NCI-H146 treated with DMSO at 0.1 percent for 48 hours (cell line): Measurements from ENCODE around the gene ESRRG.
"Not testable (repeated sequence)": the region's sequence is repeated elsewhere in the genome, so short reads cannot be mapped to it uniquely, and the experiment has no call there.

Experiments
- DNase-seq: peaks from one replicate; lab custom pipeline; 2025; ENCODE audit not compliant: unreplicated experiment; lab: John Stamatoyannopoulos, UW

ESRRG gene

GRCh38 chr1:216705676-216706075, 17.6 kb downstream of the ESRRG start:
- DNase-seq = peak; percentile 55

DNA sequence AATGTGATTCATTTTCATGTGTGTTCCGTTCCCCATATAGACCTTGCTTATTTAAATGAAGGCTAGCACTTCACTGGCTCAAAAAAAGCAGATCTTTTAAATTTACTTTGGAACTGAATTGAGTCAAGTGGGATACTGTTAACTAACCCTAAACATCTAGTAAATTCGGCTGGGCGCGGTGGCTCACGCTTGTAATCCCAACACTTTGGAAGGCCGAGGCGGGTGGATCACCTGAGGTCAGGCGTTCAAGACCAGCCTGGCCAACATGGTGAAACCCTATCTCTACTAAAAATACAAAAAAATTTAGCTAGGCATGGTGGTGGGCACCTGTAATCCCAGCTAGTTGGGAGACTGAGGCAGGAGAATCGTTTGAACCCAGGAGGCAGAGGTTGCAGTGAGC, 19.2 kb downstream of the ESRRG start:
- DNase-seq = not testable (repeated sequence)

DNA sequence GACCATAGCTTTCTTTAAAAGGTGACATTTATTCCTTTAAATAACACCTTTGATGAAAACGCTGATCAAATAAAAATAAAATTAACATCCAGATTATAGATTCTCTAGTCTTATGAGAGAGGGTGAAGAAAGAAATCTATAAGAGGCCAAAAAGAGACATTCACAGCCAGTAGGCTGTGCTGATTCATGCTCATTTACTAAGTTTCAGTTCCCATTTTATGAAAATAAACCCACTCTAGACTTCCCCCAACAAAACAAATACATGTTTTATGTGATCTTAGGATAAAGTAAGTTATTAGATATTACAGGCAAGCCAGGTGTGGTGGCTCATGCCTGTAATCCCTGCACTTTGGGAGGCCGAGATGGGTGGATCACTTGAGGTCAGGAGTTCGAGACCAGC, 21.1 kb downstream of the ESRRG start:
- DNase-seq = no peak

- DNase-seq = no peak
Measured at GRCh38 chr1:216700779-216701178, 22.4 kb downstream of the ESRRG start.

- no peak for DNase-seq
Measured at GRCh38 chr1:216691710-216692109, 31.5 kb downstream of the ESRRG start.

- no peak for DNase-seq
Measured at GRCh38 chr1:216690603-216691002, 32.6 kb downstream of the ESRRG start.

GRCh38 chr1:216688127-216688657, 35.0 kb downstream of the ESRRG start:
- DNase-seq = no peak

DNA sequence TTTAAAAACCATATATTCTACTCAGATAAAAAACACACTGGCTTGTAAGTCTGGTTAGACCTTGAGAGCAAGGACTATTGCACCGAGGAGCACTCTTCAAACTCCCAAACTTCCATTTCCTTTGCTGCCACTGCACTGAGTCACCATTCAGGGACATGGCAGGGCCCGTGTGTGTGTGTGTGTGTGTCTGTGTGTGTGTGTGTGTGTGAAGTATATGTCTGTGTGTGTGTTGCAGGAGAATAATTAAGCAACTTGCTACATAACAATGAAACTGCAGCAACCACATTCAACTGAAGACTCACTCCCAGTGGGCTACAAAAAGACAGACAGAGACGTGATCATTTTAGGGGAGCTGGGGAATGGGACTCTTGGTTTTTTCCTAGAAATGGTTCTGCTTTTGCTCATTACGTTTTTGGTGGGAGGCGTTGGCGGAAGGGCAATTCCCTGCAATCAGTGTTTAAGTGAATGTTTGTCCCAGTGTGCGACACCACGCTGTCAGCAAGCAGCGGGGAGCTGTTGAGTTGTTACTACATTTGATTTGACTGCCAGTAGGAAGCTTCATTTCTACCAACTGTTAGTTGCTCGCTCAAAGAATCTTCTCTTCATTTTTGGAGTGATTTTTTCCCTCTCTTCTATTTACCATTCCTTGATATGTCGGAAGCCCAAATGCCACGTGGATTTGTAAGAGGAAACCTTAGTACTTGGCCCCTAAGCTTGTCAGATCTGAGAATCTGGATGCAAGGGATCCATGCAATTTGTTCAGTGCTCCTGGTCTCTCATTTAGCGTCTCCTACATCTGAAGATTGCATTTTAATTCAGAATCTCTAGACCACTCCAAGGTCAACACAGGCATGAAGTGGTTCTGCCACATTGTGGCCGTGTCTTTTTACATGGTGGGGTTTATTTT, 36.1 kb downstream of the ESRRG start:
- DNase-seq = no peak

GRCh38 chr1:216682752-216683151, 40.5 kb downstream of the ESRRG start:
- no peak for DNase-seq

DNA sequence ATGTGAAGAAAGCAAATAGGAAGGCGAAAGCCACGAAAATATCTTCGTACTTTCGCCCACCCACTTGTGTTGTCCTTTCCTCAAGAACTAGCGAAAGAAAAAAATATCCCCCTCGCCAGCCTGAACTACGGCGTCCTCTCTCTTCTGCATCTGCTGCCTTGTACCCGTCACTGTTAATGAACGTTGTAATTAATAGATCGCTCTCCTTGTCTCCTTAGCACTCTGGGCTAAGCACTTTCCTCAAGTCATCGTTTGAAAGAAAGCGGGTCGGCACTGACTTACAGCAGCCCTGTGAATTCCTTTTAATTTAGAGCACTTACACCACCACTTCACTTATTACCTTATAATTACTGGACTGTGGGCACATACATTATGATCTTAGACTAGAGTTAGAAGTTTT, 44.1 kb downstream of the ESRRG start:
- DNase-seq = no peak

DNA sequence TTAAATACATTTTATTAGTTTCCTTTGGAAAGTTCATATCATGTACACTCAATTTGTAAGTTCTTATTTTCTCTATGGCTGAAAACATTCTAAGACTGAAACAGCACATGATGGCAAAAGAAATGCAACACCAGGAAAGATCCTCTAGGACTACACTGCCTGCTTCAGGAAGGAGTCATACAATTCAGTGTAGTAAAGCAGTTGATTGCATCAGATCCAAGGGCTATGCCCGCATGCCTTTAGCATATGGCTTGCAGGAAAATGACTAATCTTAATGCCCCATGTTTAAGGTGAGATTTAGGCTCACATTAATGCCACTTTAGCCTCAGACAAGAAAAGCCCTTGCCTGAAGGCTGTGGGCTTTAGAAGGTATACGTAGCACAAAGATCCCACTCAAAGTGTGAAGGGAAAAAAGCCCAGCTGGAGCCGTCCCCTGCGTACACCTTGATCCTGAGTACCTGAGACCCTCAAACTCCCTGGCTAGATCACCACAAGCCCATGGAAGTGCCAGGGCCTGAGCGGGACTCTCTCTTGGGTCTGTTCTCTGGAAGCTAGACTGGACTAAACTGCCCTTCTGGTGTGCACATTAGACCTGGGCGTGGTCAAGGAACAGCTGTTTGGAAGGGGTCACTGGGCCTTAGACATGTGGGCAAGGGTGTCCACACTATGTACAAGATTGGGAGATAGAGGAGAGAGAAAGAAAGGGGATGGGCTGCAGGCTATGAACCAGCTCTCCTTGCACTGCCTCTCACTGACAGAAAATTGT, 52.9 kb downstream of the ESRRG start:
- no peak for DNase-seq

DNA sequence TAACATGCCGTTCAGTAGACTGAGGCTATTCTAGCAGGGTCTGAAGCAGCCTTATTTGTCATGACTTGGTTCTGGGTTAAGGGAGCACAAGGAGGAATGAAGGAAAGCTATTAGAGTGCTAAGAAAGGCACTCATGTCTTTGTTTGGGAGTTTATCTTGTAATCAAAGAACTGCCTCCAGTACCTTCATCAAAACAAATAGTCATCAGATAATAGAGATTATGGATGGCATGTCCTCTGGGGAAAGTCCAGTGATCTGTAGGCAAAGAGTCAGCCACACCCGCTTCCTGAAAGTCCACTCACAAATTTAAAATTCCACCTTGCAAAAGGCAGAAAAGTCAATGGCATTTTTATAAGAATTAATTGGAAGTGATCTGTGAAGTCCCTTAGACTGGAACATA, 56.8 kb downstream of the ESRRG start:
- DNase-seq = no peak

DNA sequence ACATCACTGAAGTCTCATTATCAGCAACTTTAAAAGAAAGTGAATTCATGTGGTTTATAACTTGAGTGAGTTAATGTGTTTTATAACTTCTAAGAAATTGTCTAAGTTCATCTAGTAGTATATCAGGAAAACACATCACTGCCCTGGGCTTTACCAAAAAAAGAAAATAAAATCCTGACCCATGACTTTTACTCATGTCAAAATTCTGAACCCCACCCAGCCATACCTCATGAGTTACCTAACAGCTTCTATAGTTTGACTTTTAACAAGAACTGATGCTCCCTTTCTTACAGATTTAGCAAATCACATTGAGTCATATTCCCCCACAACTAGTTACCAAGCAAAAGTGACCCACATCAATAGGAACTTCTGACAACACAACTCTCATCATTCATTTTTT, 57.4 kb downstream of the ESRRG start:
- DNase-seq = no peak

GRCh38 chr1:216665406-216665805, 57.8 kb downstream of the ESRRG start:
- DNase-seq = no peak

DNA sequence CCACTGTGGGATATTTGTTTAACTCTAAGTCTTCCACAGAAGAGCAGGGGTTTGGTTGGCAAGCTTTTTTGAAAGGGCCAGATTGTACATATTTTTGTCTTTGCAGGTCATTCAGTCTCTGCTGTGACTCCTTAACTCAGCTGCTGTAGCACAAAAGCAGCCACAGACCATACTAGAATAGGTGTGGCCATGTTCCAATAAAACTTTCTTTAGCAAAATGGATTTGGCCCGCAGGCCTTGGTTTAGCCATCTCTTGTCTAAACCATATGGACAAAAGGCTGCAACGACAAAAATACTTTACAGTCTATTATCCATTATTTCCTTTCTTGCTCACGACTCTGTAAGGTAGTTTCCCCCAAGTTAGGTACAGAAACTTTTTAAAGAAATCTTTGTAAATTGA, 60.5 kb downstream of the ESRRG start:
- no peak for DNase-seq

GRCh38 chr1:216660561-216660960, 62.7 kb downstream of the ESRRG start:
- no peak for DNase-seq

- no peak for DNase-seq
Measured at GRCh38 chr1:216653001-216653400, 70.2 kb downstream of the ESRRG start.

GRCh38 chr1:216651826-216652418, 71.3 kb downstream of the ESRRG start:
- no peak for DNase-seq

DNA sequence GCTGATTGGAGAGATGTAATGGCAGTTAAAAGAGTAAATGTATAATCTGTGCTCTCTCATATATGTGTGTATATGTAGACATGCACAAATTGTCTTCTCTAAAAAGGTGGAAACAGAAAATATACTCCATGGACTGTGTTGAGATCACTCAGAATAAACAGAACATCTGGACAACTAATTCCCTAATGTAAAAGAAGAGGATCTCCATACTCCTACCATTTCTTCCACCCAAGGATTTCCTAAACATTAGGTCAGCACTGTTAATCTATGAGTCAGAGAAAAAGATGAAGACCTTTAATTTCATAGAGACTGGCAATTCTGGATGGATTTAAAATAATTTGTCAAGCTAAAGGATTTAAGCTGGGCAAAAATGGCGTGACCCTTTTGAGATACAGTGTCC, 80.1 kb downstream of the ESRRG start:
- no peak for DNase-seq

DNA sequence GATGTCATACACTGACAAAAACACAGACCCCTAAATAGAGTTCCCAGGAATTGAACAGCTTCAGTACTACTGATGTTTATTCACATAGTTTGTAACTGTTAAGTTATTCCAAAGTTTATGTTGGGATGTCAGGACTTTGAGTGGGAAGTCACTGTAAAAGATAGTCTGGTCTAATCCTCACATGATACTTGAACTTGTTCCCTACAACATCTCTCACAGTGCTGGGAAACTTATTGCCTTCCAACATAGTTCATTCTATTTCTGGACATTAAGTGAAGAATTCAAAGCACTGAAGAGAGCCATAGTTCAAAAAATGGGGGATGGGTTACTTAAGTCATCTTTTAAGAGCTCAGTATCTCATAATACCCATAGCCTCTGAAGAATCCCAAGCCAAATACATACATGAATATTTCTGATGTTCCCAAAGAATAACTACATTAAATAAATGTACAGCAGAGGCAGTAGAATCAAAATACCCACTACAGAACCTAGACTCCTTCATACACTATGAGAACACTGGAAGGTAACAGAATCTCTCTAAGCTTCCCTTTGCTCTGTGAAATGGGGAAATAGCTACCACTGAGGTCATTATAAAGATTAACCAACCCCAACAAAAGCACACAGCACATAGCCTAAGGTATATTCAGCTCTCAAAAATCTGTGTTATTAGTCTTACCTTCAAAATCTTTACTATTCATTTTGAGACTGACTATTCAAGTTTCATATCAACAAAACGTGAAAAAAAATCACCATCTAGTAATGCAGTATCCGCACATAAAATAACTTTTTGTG, 81.4 kb downstream of the ESRRG start:
- DNase-seq = no peak

DNA sequence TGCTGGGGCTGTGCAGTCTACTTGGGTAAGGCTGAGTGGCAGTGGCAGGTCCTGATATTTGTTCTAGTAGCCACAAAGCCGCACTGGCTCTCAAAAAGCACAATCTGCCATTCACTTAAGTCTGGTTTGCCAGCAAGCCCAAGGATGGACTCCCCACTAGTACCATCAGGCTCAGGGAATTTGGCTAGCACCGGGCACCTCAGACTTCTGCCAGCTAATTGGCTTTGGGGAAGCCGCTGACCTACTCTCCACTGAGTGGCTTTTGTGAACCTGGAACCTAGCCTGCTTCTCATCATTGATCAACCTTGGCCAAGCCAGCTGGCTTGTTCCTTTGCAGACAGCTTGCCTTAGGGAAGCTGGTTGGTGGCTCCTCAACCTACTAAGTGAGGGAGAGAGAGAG, 83.1 kb downstream of the ESRRG start:
- no peak for DNase-seq
